ENCODE results near the gene PITX1.

- TF ChIP-seq CTCF (IDR thresholded peaks at IDR 0.05; ENCODE audit: insufficient read depth, low read length, poor library complexity, severe bottlenecking) = no peak
- no peak for TF ChIP-seq EZH2phosphoT487 (conservative IDR thresholded peaks at IDR 0.05; ENCODE audit: low read length)
These were observed 5.4 kb upstream of the PITX1 start for GRCh38 chr5:135039271-135040033.
